KMS-11 (cell line): ENCODE results near the gene C12orf56.

Source experiments
- H2AFZ ChIP-seq: fragments of 200-600 bp; sonication (generic); 2 replicates; pipeline ENCODE4 v1.6.1; 2016; ENCODE audit warnings: antibody characterized with exemption, mixed run types, low read depth
- H3K27ac ChIP-seq: fragments of 200-600 bp; sonication (generic); 2 replicates; pipeline ENCODE4 v1.6.1; 2016; ENCODE audit warnings: mild to moderate bottlenecking, mixed run types
- H3K27me3 ChIP-seq: fragments of 200-600 bp; sonication (generic); 2 replicates; pipeline ENCODE4 v1.6.1; 2017; ENCODE audit warnings: mild to moderate bottlenecking, low read depth, mixed run types, moderate library complexity; ENCODE audit not compliant: insufficient read depth
- H3K36me3 ChIP-seq: fragments of 200-600 bp; sonication (generic); 2 replicates; pipeline ENCODE4 v1.6.1; 2017; ENCODE audit warnings: mild to moderate bottlenecking, mixed run types; ENCODE audit not compliant: insufficient read depth
- H3K4me1 ChIP-seq: fragments of 200-600 bp; sonication (generic); 2 replicates; pipeline ENCODE4 v1.6.1; 2016; ENCODE audit warnings: mild to moderate bottlenecking, low read depth, mixed run types; ENCODE audit not compliant: poor library complexity, severe bottlenecking
- H3K4me2 ChIP-seq: fragments of 200-600 bp; sonication (generic); 2 replicates; pipeline ENCODE4 v1.7.0; 2016; ENCODE audit warnings: mild to moderate bottlenecking, mixed run types
- H3K4me3 ChIP-seq: fragments of 200-600 bp; sonication (generic); IDR thresholded peaks from 2 replicates; pipeline ENCODE4 v1.6.1; 2017; ENCODE audit warnings: low read depth, low read length, mixed read lengths; ENCODE audit not compliant: insufficient read depth
- H3K79me2 ChIP-seq: fragments of 200-600 bp; sonication (generic); 2 replicates; pipeline ENCODE4 v1.6.1; 2016; ENCODE audit warnings: low read depth, mixed run types; ENCODE audit not compliant: insufficient read depth
- H3K9ac ChIP-seq: fragments of 200-600 bp; sonication (generic); 2 replicates; pipeline ENCODE4 v1.6.1; 2016; ENCODE audit warnings: mild to moderate bottlenecking, mixed run types
- H4K20me1 ChIP-seq: fragments of 200-600 bp; sonication (generic); 2 replicates; pipeline ENCODE4 v1.6.1; 2016; ENCODE audit warnings: mild to moderate bottlenecking, mixed run types; ENCODE audit not compliant: insufficient read depth
- CTCF ChIP-seq: fragments of 200-600 bp; sonication (generic); conservative IDR thresholded peaks from 2 replicates; pipeline ENCODE4 v1.6.1; 2017; ENCODE audit warnings: low read depth, mild to moderate bottlenecking, antibody characterized with exemption, low read length, moderate library complexity, mixed read lengths

C12orf56 gene

GRCh38 chr12:64222009-64222765 lies 168.4 kb downstream of the C12orf56 start, which contains the start of gene KICS2:
TSS of gene KICS2 (minus strand) at chr12:64222296. CDS start at chr12:64222237, 59 bp downstream.
- H3K27me3 ChIP-seq, result no peaks in the 10 kb centered on the region
- no peaks in the 10 kb centered on the region for H3K36me3 ChIP-seq
- peak within 1 kb of the TSS; percentile 93 for H3K9ac ChIP-seq
- H3K27ac ChIP-seq, result peak within 1 kb of the TSS; percentile 67
- peaks cover 11% of the 10 kb centered on the region; the same call in 1 of the 2 replicates for H3K79me2 ChIP-seq
- H3K4me2 ChIP-seq, result peak within 1 kb of the TSS; percentile 70
- peak within 1 kb of the TSS; percentile 94 for H2AFZ ChIP-seq
- no peak for TF ChIP-seq CTCF
- peaks cover 26% of the 10 kb centered on the region for H3K4me1 ChIP-seq
- H4K20me1 ChIP-seq, result no peaks in the 10 kb centered on the region
- no peak within 1 kb of the TSS for H3K4me3 ChIP-seq

- Histone ChIP-seq H3K4me3 (no peak overlapping the region), H3K27me3 (no peaks in the 10 kb centered on the region), H3K9ac (peak overlapping the region; percentile 93), H3K4me1 (peaks cover 29% of the 10 kb centered on the region), H3K4me2 (peak overlapping the region; percentile 70), H3K79me2 (peaks cover 11% of the 10 kb centered on the region; the same call in 1 of the 2 replicates), H3K36me3 (no peaks in the 10 kb centered on the region), H2AFZ (peak overlapping the region; percentile 94), H4K20me1 (no peaks in the 10 kb centered on the region), H3K27ac (peak overlapping the region; percentile 67)
- TF ChIP-seq CTCF, result no peak
Observed at GRCh38 chr12:64221651-64222008, 168.9 kb downstream of the C12orf56 start.

- no peak for TF ChIP-seq CTCF
Observed at GRCh38 chr12:64220046-64220445, 170.5 kb downstream of the C12orf56 start.

GRCh38 chr12:64219145-64219544 lies 171.4 kb downstream of the C12orf56 start:
- no peak overlapping the region for H3K27ac ChIP-seq
- peaks cover 11% of the 10 kb centered on the region; the same call in 1 of the 2 replicates for H3K79me2 ChIP-seq
- H3K4me2 ChIP-seq, result no peak overlapping the region
- no peak overlapping the region for H2AFZ ChIP-seq
- H3K36me3 ChIP-seq, result no peaks in the 10 kb centered on the region
- no peaks in the 10 kb centered on the region for H3K27me3 ChIP-seq
- no peak for TF ChIP-seq CTCF
- H3K4me3 ChIP-seq, result no peak overlapping the region
- H4K20me1 ChIP-seq, result no peaks in the 10 kb centered on the region
- no peak overlapping the region for H3K9ac ChIP-seq
- H3K4me1 ChIP-seq, result peaks cover 36% of the 10 kb centered on the region

More at GRCh38 chr12:64220046-64220445, 170.5 kb downstream of the C12orf56 start:
- Histone ChIP-seq H3K9ac (no peak overlapping the region), H3K4me1 (peaks cover 36% of the 10 kb centered on the region), H3K4me3 (no peak overlapping the region), H3K4me2 (no peak overlapping the region), H3K27ac (no peak overlapping the region), H2AFZ (no peak overlapping the region), H3K36me3 (no peaks in the 10 kb centered on the region), H3K79me2 (peaks cover 11% of the 10 kb centered on the region; the same call in 1 of the 2 replicates), H4K20me1 (no peaks in the 10 kb centered on the region), H3K27me3 (no peaks in the 10 kb centered on the region)
